HCT116 (cell line): Measurements from ENCODE around the gene VWA1.

Experiments used
- ATF3 ChIP-seq: IDR thresholded peaks from 2 replicates; pipeline ENCODE4 v1.6.1; 2012
- CTCF ChIP-seq, 3 experiments: fragments of 200-600 bp in 1 of 3; sonication (generic) in 1 of 3; IDR thresholded peaks in 2 of 3; conservative IDR thresholded peaks in 1 of 3; 2 replicates each; pipeline ENCODE4 v1.5.1; 2012 to 2017; ENCODE audit warnings: low read depth in 2 of 3, low read length in 2 of 3, antibody characterized with exemption in 1 of 3, borderline replicate concordance in 1 of 3, control low read depth in 1 of 3, mild to moderate bottlenecking in 1 of 3, mixed read lengths in 1 of 3, mixed run types in 1 of 3, moderate library complexity in 1 of 3; ENCODE audit not compliant: insufficient read depth in 1 of 3
- EGR1 ChIP-seq: IDR thresholded peaks from 2 replicates; pipeline ENCODE4 v1.6.1; 2012; ENCODE audit warnings: low read depth
- EZH2 ChIP-seq: fragments of 200-600 bp; sonication (generic); IDR thresholded peaks from 2 replicates; pipeline ENCODE4 v1.6.1; 2017; ENCODE audit warnings: antibody characterized with exemption, mixed run types
- EZH2phosphoT487 ChIP-seq: fragments of 200-600 bp; IDR thresholded peaks from 2 replicates; pipeline ENCODE4 v1.6.1; 2018; ENCODE audit warnings: antibody characterized with exemption, borderline replicate concordance
- MAX ChIP-seq: IDR thresholded peaks from 2 replicates; pipeline ENCODE4 v1.6.1; 2012
- POLR2A ChIP-seq: IDR thresholded peaks from 2 replicates; pipeline ENCODE4 v1.7.0; 2011; ENCODE audit warnings: borderline replicate concordance; ENCODE audit not compliant: insufficient read depth, insufficient read length; ENCODE audit errors: extremely low read depth
- POLR2AphosphoS5 ChIP-seq: IDR thresholded peaks from 2 replicates; pipeline ENCODE4 v1.6.1; 2011; ENCODE audit warnings: mild to moderate bottlenecking, low read depth, low read length, moderate library complexity
- RAD21 ChIP-seq: IDR thresholded peaks from 2 replicates; pipeline ENCODE4 v1.6.1; 2012; ENCODE audit warnings: low read depth, mild to moderate bottlenecking
- REST ChIP-seq: IDR thresholded peaks from 2 replicates; pipeline ENCODE4 v1.6.1; 2012; ENCODE audit warnings: low read depth
- SRF ChIP-seq: IDR thresholded peaks from 2 replicates; pipeline ENCODE4 v1.6.1; 2012; ENCODE audit warnings: low read depth
- ZBTB33 ChIP-seq: IDR thresholded peaks from 2 replicates; pipeline ENCODE4 v1.6.1; 2011; ENCODE audit warnings: mild to moderate bottlenecking, low read length, moderate library complexity; ENCODE audit not compliant: insufficient replicate concordance; ENCODE audit errors: extremely low read depth

- no peak for TF ChIP-seq EZH2
- no peak for TF ChIP-seq RAD21
- no peak for TF ChIP-seq CTCF (IDR thresholded peaks at IDR 0.05 in 2 of 3, conservative IDR thresholded peaks at IDR 0.05 in 1 of 3; ENCODE audit: borderline replicate concordance in 1 of 3, insufficient read depth in 1 of 3, low read depth in 2 of 3, low read length in 2 of 3)
- no peak for TF ChIP-seq POLR2AphosphoS5
- no peak for TF ChIP-seq POLR2A
- TF ChIP-seq EZH2phosphoT487: no peak
- TF ChIP-seq MAX: no peak
- TF ChIP-seq EGR1: no peak
- no peak for TF ChIP-seq ATF3
- no peak for TF ChIP-seq SRF
- TF ChIP-seq ZBTB33: no peak
- no peak for TF ChIP-seq REST
Measured at GRCh38 chr1:1420654-1421141, 14.8 kb upstream of the VWA1 start.
